GM21723 (cell line): Measurements from ENCODE around the gene LONRF3.
"Not testable (repeated sequence)": the region's sequence is repeated elsewhere in the genome, so short reads cannot be mapped to it uniquely, and the experiment has no call there.

Source experiments
- ATAC-seq: cut with Tn5 transposase; IDR thresholded peaks from one replicate; pipeline ENCODE4 v1.9.1; 2021; ENCODE audit warnings: mild to moderate bottlenecking, moderate library complexity; ENCODE audit not compliant: unreplicated experiment

LONRF3 gene

GRCh38 chrX:119029656-119030055, 55.2 kb downstream of the LONRF3 start:
- ATAC-seq = not testable (repeated sequence)

GRCh38 chrX:119030990-119031389, 56.6 kb downstream of the LONRF3 start:
- no peak for ATAC-seq

- no peak for ATAC-seq
Measured at GRCh38 chrX:119036107-119037029, 62.0 kb downstream of the LONRF3 start.

GRCh38 chrX:119040432-119040831, 66.0 kb downstream of the LONRF3 start:
- ATAC-seq = no peak

GRCh38 chrX:119041175-119041574, 66.8 kb downstream of the LONRF3 start:
- ATAC-seq = no peak

GRCh38 chrX:119042040-119042439, 67.6 kb downstream of the LONRF3 start:
- no peak for ATAC-seq

GRCh38 chrX:119042996-119043395, 68.6 kb downstream of the LONRF3 start:
- no peak for ATAC-seq

GRCh38 chrX:119045884-119046283, 71.5 kb downstream of the LONRF3 start:
- no peak for ATAC-seq

GRCh38 chrX:119055687-119056086, 81.3 kb downstream of the LONRF3 start:
- ATAC-seq = no peak

- ATAC-seq = no peak
Measured at GRCh38 chrX:119062750-119063374, 88.4 kb downstream of the LONRF3 start.

GRCh38 chrX:119063428-119063827, 89.0 kb downstream of the LONRF3 start:
- no peak for ATAC-seq

GRCh38 chrX:119067023-119067739, 92.8 kb downstream of the LONRF3 start:
- no peak for ATAC-seq
